ENCODE results near the gene DNAJB2. TPM values are rescaled to one million over a fixed set of nuclear protein-coding genes. Genes with fewer than 3 reads are reported as not detected.

DNAJB2 gene
- total RNA-seq, 1 donor from 2014 or later = 77.5 TPM

DNA sequence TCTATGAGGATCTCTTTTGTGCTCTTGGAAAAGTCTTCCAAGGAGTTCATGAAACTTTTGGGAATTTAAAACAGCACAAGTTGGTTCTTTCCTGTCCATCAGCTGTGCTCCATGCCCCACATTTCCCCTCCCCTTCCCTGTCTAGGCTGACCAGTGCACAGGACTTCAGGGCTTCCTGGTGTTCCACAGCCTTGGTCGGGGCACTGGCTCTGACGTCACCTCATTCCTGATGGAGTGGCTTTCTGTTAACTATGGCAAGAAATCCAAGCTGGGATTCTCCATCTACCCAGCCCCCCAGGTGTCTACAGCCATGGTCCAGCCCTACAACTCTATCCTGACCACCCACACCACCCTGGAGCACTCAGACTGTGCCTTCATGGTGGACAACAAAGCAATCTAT is 8.1 kb upstream of the DNAJB2 start:
- H3K4me1 ChIP-seq = peaks cover 19% of the 10 kb centered on the region
- no peaks in the 10 kb centered on the region for H3K36me3 ChIP-seq
- no peak overlapping the region for H3K27ac ChIP-seq (replicated peaks)
- intact Hi-C loops (cut with micrococcal nuclease) = no loop called here
- H3K27me3 ChIP-seq (ENCODE audit: low read depth) = no peaks in the 10 kb centered on the region
- H3K9me3 ChIP-seq (replicated peaks) = no peaks in the 10 kb centered on the region
- DNase-seq = no peak
- no peak for TF ChIP-seq CTCF (IDR thresholded peaks at IDR 0.05; ENCODE audit: borderline replicate concordance)
- no peak overlapping the region for H3K4me3 ChIP-seq

GRCh38 chr2:219272356-219272755 is 6.8 kb upstream of the DNAJB2 start:
- H3K27me3 ChIP-seq (ENCODE audit: low read depth) = no peaks in the 10 kb centered on the region
- no peak overlapping the region for H3K27ac ChIP-seq (replicated peaks)
- intact Hi-C loops (cut with micrococcal nuclease) = no loop called here
- no peaks in the 10 kb centered on the region for H3K36me3 ChIP-seq
- DNase-seq = no peak
- H3K4me3 ChIP-seq = no peak overlapping the region
- H3K9me3 ChIP-seq (replicated peaks) = no peaks in the 10 kb centered on the region
- H3K4me1 ChIP-seq = peaks cover 21% of the 10 kb centered on the region
- no peak for TF ChIP-seq CTCF (IDR thresholded peaks at IDR 0.05; ENCODE audit: borderline replicate concordance)

DNA sequence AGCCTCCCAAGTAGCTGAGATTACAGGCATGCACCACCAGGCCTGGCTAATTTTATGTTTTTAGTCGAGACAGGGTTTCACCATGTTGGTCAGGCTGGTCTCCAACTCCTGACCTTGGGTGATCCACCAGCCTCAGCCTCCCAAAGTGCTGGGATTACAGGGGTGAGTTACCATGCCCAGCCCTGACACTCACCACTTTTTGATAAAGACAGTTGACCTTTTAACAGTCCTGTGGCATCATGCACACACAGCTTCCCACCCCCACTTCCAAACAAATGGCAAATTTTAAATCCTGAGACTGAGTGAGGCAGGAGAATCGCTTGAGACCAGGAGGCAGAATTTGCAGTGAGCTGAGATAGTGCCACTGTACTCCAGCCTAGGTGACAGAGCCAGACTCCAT is 6.2 kb upstream of the DNAJB2 start:
- Histone ChIP-seq H3K4me1 (peaks cover 28% of the 10 kb centered on the region), H3K27ac (replicated peaks) (no peak overlapping the region), H3K9me3 (replicated peaks) (no peaks in the 10 kb centered on the region), H3K4me3 (no peak overlapping the region), H3K27me3 (ENCODE audit: low read depth) (no peaks in the 10 kb centered on the region), H3K36me3 (no peaks in the 10 kb centered on the region)
- TF ChIP-seq CTCF (IDR thresholded peaks at IDR 0.05; ENCODE audit: borderline replicate concordance) = no peak
- DNase-seq = no peak
- intact Hi-C loops (cut with micrococcal nuclease) = no loop called here

GRCh38 chr2:219273937-219274336 is 5.2 kb upstream of the DNAJB2 start:
- DNase-seq = no peak
- peaks cover 37% of the 10 kb centered on the region for H3K4me1 ChIP-seq
- H3K36me3 ChIP-seq = no peaks in the 10 kb centered on the region
- peak overlapping the region; percentile 91 for H3K27ac ChIP-seq (replicated peaks)
- intact Hi-C loops (cut with micrococcal nuclease) = no loop called here
- H3K4me3 ChIP-seq = no peak overlapping the region
- TF ChIP-seq CTCF (IDR thresholded peaks at IDR 0.05; ENCODE audit: borderline replicate concordance) = no peak
- no peaks in the 10 kb centered on the region for H3K9me3 ChIP-seq (replicated peaks)
- H3K27me3 ChIP-seq (ENCODE audit: low read depth) = no peaks in the 10 kb centered on the region

DNA sequence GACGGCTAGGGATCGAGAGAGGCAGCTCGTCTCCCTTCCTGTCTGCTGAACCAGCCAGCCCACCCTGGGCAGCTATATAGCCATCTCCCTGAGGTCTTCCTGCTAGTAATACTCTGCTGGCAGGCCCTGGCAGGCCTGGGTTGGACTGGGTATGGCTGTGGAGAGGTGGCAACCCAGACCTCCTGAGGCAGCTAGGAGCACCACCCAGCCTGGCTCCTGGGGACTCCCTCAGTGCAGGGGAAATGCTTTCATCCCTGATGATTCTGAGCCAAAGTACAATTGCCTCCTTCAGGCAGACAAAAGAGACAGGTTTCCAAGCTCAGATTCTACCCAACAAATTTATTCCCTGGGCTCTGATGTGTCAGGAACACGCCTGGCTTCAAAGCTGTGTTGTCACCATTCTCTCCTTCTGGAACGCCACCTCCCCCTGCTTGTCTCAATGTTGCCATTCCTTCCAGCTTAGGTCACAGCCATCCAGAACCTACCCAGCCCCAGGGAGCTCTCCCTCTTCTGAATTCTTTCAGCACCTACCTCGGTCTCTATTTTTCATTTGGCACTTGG is 4.7 kb upstream of the DNAJB2 start:
- no peaks in the 10 kb centered on the region for H3K36me3 ChIP-seq
- H3K4me1 ChIP-seq = peaks cover 36% of the 10 kb centered on the region
- intact Hi-C loops (cut with micrococcal nuclease) = no loop called here
- no peak overlapping the region for H3K4me3 ChIP-seq
- no peaks in the 10 kb centered on the region for H3K9me3 ChIP-seq (replicated peaks)
- peak overlapping the region; percentile 91 for H3K27ac ChIP-seq (replicated peaks)
- no peak for DNase-seq
- no peak for TF ChIP-seq CTCF (IDR thresholded peaks at IDR 0.05; ENCODE audit: borderline replicate concordance)
- H3K27me3 ChIP-seq (ENCODE audit: low read depth) = no peaks in the 10 kb centered on the region
